K562 (cell line): ENCODE results near the gene RUVBL2. TPM values are rescaled to one million over a fixed set of nuclear protein-coding genes. Genes with fewer than 3 reads are reported as not detected.
A peak's percentile ranks its signal among the peaks of the same experiment; 100 is the strongest.

ENCODE experiments used
- ATAC-seq: fragments of 200-7000 bp; cut with Tn5 transposase; 3 replicates; pipeline ENCODE4 v1.9.1; 2020; ENCODE audit warnings: moderate library complexity
- BruUV-seq: library from RNA; stranded (reverse); fragments of 400-500 nt; replicated peaks from 2 replicates; lab custom pipeline; 2021; lab: Mats Ljungman, UMichigan
- CTCF ChIA-PET: fragments of 300-600 bp; formaldehyde crosslinking; extraction: SDS; loops from one replicate; lab custom pipeline; 2021; ENCODE audit warnings: low intra/inter-chr PET ratio; lab: Yijun Ruan, JAX
- POLR2A ChIA-PET: fragments of 300-600, 350-650 bp; sonication (Branson Sonifier 250); formaldehyde crosslinking; extraction: SDS; loops from one replicate; lab custom pipeline; 2021; ENCODE audit warnings: antibody characterized with exemption, inconsistent platforms; lab: Yijun Ruan, JAX
- DNase-seq, 4 experiments: peaks; one replicate each; pipeline versions ENCODE4 v3.0.0 to v3.0.0-alpha.2; 2011 to 2018; ENCODE audit warnings: low spot score in 3 of 4, mixed read lengths in 3 of 4; ENCODE audit errors: extremely low read depth in 1 of 4
- FAIRE-seq: peaks from 2 replicates; lab custom pipeline; 2011; peaks lifted over from hg19 to GRCh38; lab: Jason Lieb, UNC
- H2AFZ ChIP-seq: 2 replicates; pipeline ENCODE4 v1.6.0; 2011; ENCODE audit warnings: low read depth, low read length, control low read depth, inconsistent platforms
- H3K27ac ChIP-seq: fragments of 200-600 bp; 3 replicates; pipeline ENCODE4 v1.8.0; 2011; ENCODE audit warnings: low read depth, mild to moderate bottlenecking, control low read depth, inconsistent platforms, low read length, moderate library complexity, mixed read lengths; ENCODE audit errors: extremely low read depth
- H3K27me3 ChIP-seq, 2 experiments: fragments of 300-600 bp in 1 of 2; 2 replicates in 1 of 2; 3 replicates in 1 of 2; pipeline versions ENCODE4 v1.6.0 to v1.8.0; 2011; ENCODE audit warnings: inconsistent platforms in 2 of 2, low read length in 2 of 2, mild to moderate bottlenecking in 1 of 2, mixed read lengths in 1 of 2, moderate library complexity in 1 of 2; ENCODE audit not compliant: control insufficient read depth in 2 of 2, insufficient read depth in 2 of 2
- H3K36me3 ChIP-seq: fragments of 300-600 bp; 3 replicates; pipeline ENCODE4 v1.8.0; 2011; ENCODE audit warnings: mild to moderate bottlenecking, low read length, inconsistent platforms; ENCODE audit not compliant: control insufficient read depth, insufficient read depth
- H3K4me1 ChIP-seq, 2 experiments: fragments of 200-600 bp in 1 of 2; replicated peaks in 1 of 2; 2 replicates in 1 of 2; 3 replicates in 1 of 2; pipeline versions ENCODE4 v1.5.1 to v1.8.0; 2011; ENCODE audit warnings: inconsistent platforms in 2 of 2, low read length in 2 of 2, mild to moderate bottlenecking in 1 of 2, mixed read lengths in 1 of 2, moderate library complexity in 1 of 2; ENCODE audit not compliant: control insufficient read depth in 2 of 2, insufficient read depth in 2 of 2
- H3K4me2 ChIP-seq: 2 replicates; pipeline ENCODE4 v1.6.1; 2011; ENCODE audit warnings: low read length, control low read depth, inconsistent platforms, mixed read lengths; ENCODE audit not compliant: insufficient read depth
- H3K4me3 ChIP-seq: fragments of 200-600 bp; sonication (generic), shearing (Covaris generic); 2 replicates; pipeline ENCODE4 v1.5.1; 2016; ENCODE audit warnings: control low read depth, inconsistent platforms
- H3K79me2 ChIP-seq: fragments of 200-600 bp; 3 replicates; pipeline ENCODE4 v1.8.0; 2011; ENCODE audit warnings: low read length, inconsistent platforms; ENCODE audit not compliant: control insufficient read depth, insufficient read depth
- H3K9ac ChIP-seq, 2 experiments: 2 replicates each; pipeline versions ENCODE4 v1.6.0 to v1.6.1; 2011; ENCODE audit warnings: low read depth in 2 of 2, low read length in 2 of 2, control low read depth in 1 of 2, inconsistent platforms in 1 of 2, mild to moderate bottlenecking in 1 of 2, mixed read lengths in 1 of 2; ENCODE audit not compliant: insufficient read depth in 1 of 2
- H3K9me1 ChIP-seq: one replicate; pipeline ENCODE4 v1.6.0; 2011; ENCODE audit warnings: inconsistent platforms, mild to moderate bottlenecking, low read length, moderate library complexity; ENCODE audit not compliant: control insufficient read depth, insufficient read depth
- H3K9me3 ChIP-seq: replicated peaks from 2 replicates; pipeline ENCODE4 v1.5.1; 2011; ENCODE audit warnings: low read depth, low read length, inconsistent platforms; ENCODE audit not compliant: control insufficient read depth, insufficient read depth
- H4K20me1 ChIP-seq: replicated peaks from 2 replicates; pipeline ENCODE4 v1.6.1; 2011; ENCODE audit warnings: low read length, inconsistent platforms, mixed read lengths; ENCODE audit not compliant: control insufficient read depth, insufficient read depth
- BCL6 ChIP-seq: fragments of 250-450 bp; sonication (Bioruptor Pico); IDR thresholded peaks from 2 replicates; pipeline ENCODE4 v1.4.0; 2020
- CEBPB ChIP-seq: fragments of 450-650 bp; IDR thresholded peaks from 2 replicates; pipeline ENCODE4 v1.6.1; 2016; ENCODE audit warnings: missing genetic modification characterization, missing compliant biosample characterization
- EGR1 ChIP-seq: fragments of 450-650 bp; conservative IDR thresholded peaks from 2 replicates; pipeline ENCODE4 v1.6.1; 2017; ENCODE audit warnings: mild to moderate bottlenecking
- SUPT5H ChIP-seq: fragments of 450-650 bp; IDR thresholded peaks from 2 replicates; pipeline ENCODE4 v1.6.1; 2016
- WGBS: fragments of 100-300 bp; shearing (Covaris generic); methylation state at CpG from one replicate; pipeline ENCODE4 v1.1.6; 2016; ENCODE audit warnings: low coverage, mixed read lengths; ENCODE audit not compliant: insufficient coverage; ENCODE audit errors: missing lambda C conversion rate; 5-methylcytosine and 5-hydroxymethylcytosine counted together
- in situ Hi-C: fragments of 300-500 bp; cut with MboI; formaldehyde crosslinking; loops from 4 replicates; pipeline ENCODE4 v1.15.0; 2018; ENCODE audit warnings: inconsistent platforms, mixed read lengths
- intact Hi-C: fragments of 100-400 bp; cut with micrococcal nuclease; formaldehyde crosslinking; loops from 2 replicates; pipeline ENCODE4 v1.14.2; 2022
- polyA plus RNA-seq, 8 experiments: library from polyadenylated mRNA; depleted of rRNA in 4 of 8; stranded (reverse) in 5 of 8; unstranded in 3 of 8; fragments of >200 nt; fragmentation: Nextera tagmentation in 2 of 8; fragmentation: Illumina TruSeq in 1 of 8; extraction: Ambion mirVana in 2 of 8; extraction: Trizol in 1 of 8; gene quantifications; 2 replicates each; pipeline versions ENCODE4 v1.2.1 to v1.2.3, GENCODE V29; 2011 to 2014; ENCODE audit warnings: inconsistent platforms in 1 of 8, missing spikeins in 1 of 8
- total RNA-seq, 7 experiments: library from RNA; depleted of rRNA in 6 of 7; stranded (reverse); fragments of >200 nt in 6 of 7; fragmentation: Illumina TruSeq in 2 of 7; extraction: Trizol in 2 of 7; gene quantifications; 2 replicates each; pipeline versions ENCODE4 v1.2.1 to v1.2.3, GENCODE V29; 2011 to 2021; ENCODE audit warnings: low replicate concordance in 1 of 7

The RUVBL2 gene
- total and polyA plus RNA-seq, 9 of the 15 experiments (the other 6 are each of a cell fraction or from before 2014, with no cell fraction given): 71.4 to 453 (median 237) TPM

DNA sequence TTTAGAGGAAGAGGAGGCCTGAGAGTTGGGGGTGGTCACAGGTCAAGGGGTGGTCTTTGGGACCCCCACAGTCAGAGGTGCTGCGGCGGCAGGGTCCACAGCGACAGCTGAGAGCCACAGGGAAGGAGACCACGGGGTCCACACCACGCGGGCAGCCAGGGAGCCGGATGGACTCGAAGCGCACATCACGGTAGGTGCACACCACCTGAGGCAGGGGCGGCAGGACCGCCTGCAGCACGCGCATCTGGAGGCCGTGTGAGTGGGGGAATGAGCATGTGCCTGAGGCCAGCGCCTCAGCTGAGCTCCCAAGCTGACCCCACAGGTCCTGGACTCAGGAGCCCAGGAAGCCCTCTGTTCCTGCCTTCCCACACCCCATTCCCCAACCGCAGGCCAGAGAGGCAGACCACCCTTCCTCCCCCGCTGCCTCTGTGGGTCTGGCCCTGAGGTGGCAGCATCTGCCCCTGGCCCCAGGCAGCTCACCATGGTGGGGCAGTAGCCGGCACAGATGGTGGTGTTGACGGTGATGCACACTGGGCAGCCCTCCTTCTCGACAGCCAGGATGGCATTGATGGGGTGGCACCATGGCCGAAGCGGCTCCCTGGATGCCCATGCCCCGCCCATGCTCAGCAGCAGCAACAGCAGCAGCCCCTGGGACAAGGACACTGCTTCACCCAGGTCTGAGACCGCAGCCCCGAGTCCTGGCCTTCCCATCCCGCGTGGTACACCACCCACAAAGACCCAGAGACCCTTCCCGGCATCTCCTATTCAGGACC lies 22.6 kb downstream of the RUVBL2 start (continued):
- 0 out of 2 replicates have a peak, but pooled peaks have one; percentile 28 for TF ChIP-seq SUPT5H
- no peak for TF ChIP-seq BCL6 (CRISPR knock-in tag)

DNA sequence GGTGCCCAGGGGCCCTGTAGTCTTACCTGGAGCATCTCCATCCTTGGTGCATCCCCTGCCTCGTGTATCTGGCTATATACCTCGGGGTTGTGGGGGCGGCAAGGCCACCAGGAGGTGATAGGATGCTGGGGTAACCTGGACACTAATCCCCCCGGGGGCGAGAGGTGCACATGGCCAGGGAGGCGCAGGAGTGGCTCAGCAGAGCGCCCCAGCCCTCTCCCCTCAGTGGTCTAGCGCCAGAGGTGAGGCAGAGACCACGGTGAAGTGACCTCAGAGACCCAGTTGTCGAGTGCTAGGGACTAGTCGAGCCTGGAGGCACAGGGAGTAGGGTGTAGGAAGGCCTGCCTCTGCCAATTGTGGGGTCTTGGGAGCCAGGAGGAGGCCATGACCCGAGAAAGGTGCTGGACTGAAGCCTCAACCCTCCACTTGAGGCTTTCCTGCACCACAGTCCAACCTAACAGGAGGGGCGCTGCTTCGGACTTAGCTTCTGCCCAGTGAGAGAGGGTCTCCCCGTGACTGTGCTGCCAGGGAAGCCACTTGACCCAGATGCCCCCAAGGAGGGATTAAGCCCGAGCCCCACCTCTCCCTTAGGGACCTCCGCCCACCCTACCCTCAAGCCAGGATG lies 23.5 kb downstream of the RUVBL2 start, which contains the start of gene LHB:
LHB (minus strand) TSS at position 51 of the 625 bp plus-strand sequence; CDS start at position 41, 10 bp downstream.
- H3K9me1 ChIP-seq: peaks cover 7% of the 10 kb centered on the region
- FAIRE-seq: no peak
- ChIA-PET POLR2A (no interaction called here), CTCF (no interaction called here)
- H3K27ac ChIP-seq: peak within 1 kb of the TSS; percentile 32; the same call in 1 of the 3 replicates
- peak within 1 kb of the TSS; percentile 30 to 88 for H3K9ac ChIP-seq
- H3K36me3 ChIP-seq: peaks cover 42% of the 10 kb centered on the region; the same call in 2 of the 3 replicates
- no peaks in the 10 kb centered on the region for H3K79me2 ChIP-seq
- H3K4me2 ChIP-seq: peak within 1 kb of the TSS; percentile 76; the same call in 1 of the 2 replicates
- 61% methylated on average over 14 of the region's 17 CpGs for WGBS
- TF ChIP-seq EGR1: peak; percentile 13; the same call in 1 of the 2 replicates
- TF ChIP-seq CEBPB: no peak
- no peak for DNase-seq
- BruUV-seq: no TSS peak
- ATAC-seq: no peak
- intact Hi-C loops: no loop called here
- 0 out of 2 replicates have a peak within 1 kb of the TSS, but pooled peaks have one; percentile 44 for H2AFZ ChIP-seq
- H4K20me1 ChIP-seq: peaks cover 12% of the 10 kb centered on the region; the same call in 1 of the 2 replicates
- in situ Hi-C loops: no loop called here
- H3K9me3 ChIP-seq: no peaks in the 10 kb centered on the region
- H3K27me3 ChIP-seq: no peaks in the 10 kb centered on the region
- H3K4me1 ChIP-seq: peaks cover 21 to 59% of the 10 kb centered on the region in 2 experiments; a peak in 4 of 5 replicates
- peak within 1 kb of the TSS; percentile 41 for H3K4me3 ChIP-seq
